ENCODE data around the gene SLC5A3.

SLC5A3 gene

GRCh38 chr21:34073032-34073748 is at the start of gene SLC5A3, which contains the start of gene MRPS6:
Gene SLC5A3 (plus strand): TSS chr21:34073578. CDS start chr21:34095199, 21,621 bp downstream.
Gene MRPS6 (plus strand): TSS chr21:34073578. CDS start chr21:34073701, 123 bp downstream.
- peak within 1 kb of the TSS; percentile 86 for H3K27ac ChIP-seq (ENCODE audit: low read depth, low read length)
- H3K9ac ChIP-seq (ENCODE audit: low read length): peak within 1 kb of the TSS; percentile 73
- H3K27me3 ChIP-seq (ENCODE audit: control insufficient read depth, insufficient read depth, low read length): no peaks in the 10 kb centered on the region
- peak within 1 kb of the TSS; percentile 95 for H3K4me3 ChIP-seq (ENCODE audit: low read length)
- no peaks in the 10 kb centered on the region for H3K36me3 ChIP-seq (ENCODE audit: control insufficient read depth, insufficient read depth, low read length)
- peaks cover 15% of the 10 kb centered on the region for H3K4me1 ChIP-seq (ENCODE audit: control insufficient read depth, insufficient read depth, low read length)

- H3K36me3 ChIP-seq (ENCODE audit: control insufficient read depth, insufficient read depth, low read length): no peaks in the 10 kb centered on the region
- no peak overlapping the region for H3K27ac ChIP-seq (ENCODE audit: low read depth, low read length)
- peaks cover 15% of the 10 kb centered on the region for H3K4me1 ChIP-seq (ENCODE audit: control insufficient read depth, insufficient read depth, low read length)
- H3K27me3 ChIP-seq (ENCODE audit: control insufficient read depth, insufficient read depth, low read length): no peaks in the 10 kb centered on the region
- H3K4me3 ChIP-seq (ENCODE audit: low read length): no peak overlapping the region
- H3K9ac ChIP-seq (ENCODE audit: low read length): no peak overlapping the region
These were observed 49.5 kb upstream of the SLC5A3 start for GRCh38 chr21:34023691-34024373.

- H3K9ac ChIP-seq (ENCODE audit: low read length): no peak overlapping the region
These were observed 49.0 kb upstream of the SLC5A3 start for GRCh38 chr21:34024374-34024693.

GRCh38 chr21:34027721-34028461 is 45.5 kb upstream of the SLC5A3 start:
- no peaks in the 10 kb centered on the region for H3K36me3 ChIP-seq (ENCODE audit: control insufficient read depth, insufficient read depth, low read length)
- H3K27ac ChIP-seq (ENCODE audit: low read depth, low read length): no peak overlapping the region
- H3K4me1 ChIP-seq (ENCODE audit: control insufficient read depth, insufficient read depth, low read length): peaks cover 12% of the 10 kb centered on the region
- no peak overlapping the region for H3K4me3 ChIP-seq (ENCODE audit: low read length)
- H3K9ac ChIP-seq (ENCODE audit: low read length): no peak overlapping the region
- no peaks in the 10 kb centered on the region for H3K27me3 ChIP-seq (ENCODE audit: control insufficient read depth, insufficient read depth, low read length)

More at GRCh38 chr21:34024374-34024693, 49.0 kb upstream of the SLC5A3 start:
- H3K27ac ChIP-seq (ENCODE audit: low read depth, low read length): no peak overlapping the region
- H3K36me3 ChIP-seq (ENCODE audit: control insufficient read depth, insufficient read depth, low read length): no peaks in the 10 kb centered on the region
- no peaks in the 10 kb centered on the region for H3K27me3 ChIP-seq (ENCODE audit: control insufficient read depth, insufficient read depth, low read length)
- peaks cover 15% of the 10 kb centered on the region for H3K4me1 ChIP-seq (ENCODE audit: control insufficient read depth, insufficient read depth, low read length)
- H3K4me3 ChIP-seq (ENCODE audit: low read length): no peak overlapping the region

GRCh38 chr21:34029743-34030528 is 43.4 kb upstream of the SLC5A3 start:
- Histone ChIP-seq H3K4me3 (ENCODE audit: low read length) (no peak overlapping the region), H3K4me1 (ENCODE audit: control insufficient read depth, insufficient read depth, low read length) (peaks cover 2% of the 10 kb centered on the region)

GRCh38 chr21:34031835-34032370 is 41.5 kb upstream of the SLC5A3 start:
- H3K36me3 ChIP-seq (ENCODE audit: control insufficient read depth, insufficient read depth, low read length): no peaks in the 10 kb centered on the region
- no peak overlapping the region for H3K9ac ChIP-seq (ENCODE audit: low read length)
- H3K27me3 ChIP-seq (ENCODE audit: control insufficient read depth, insufficient read depth, low read length): no peaks in the 10 kb centered on the region
- no peaks in the 10 kb centered on the region for H3K4me1 ChIP-seq (ENCODE audit: control insufficient read depth, insufficient read depth, low read length)
- H3K27ac ChIP-seq (ENCODE audit: low read depth, low read length): no peak overlapping the region
- no peak overlapping the region for H3K4me3 ChIP-seq (ENCODE audit: low read length)

More at GRCh38 chr21:34029743-34030528, 43.4 kb upstream of the SLC5A3 start:
- Histone ChIP-seq H3K9ac (ENCODE audit: low read length) (no peak overlapping the region), H3K27me3 (ENCODE audit: control insufficient read depth, insufficient read depth, low read length) (no peaks in the 10 kb centered on the region), H3K36me3 (ENCODE audit: control insufficient read depth, insufficient read depth, low read length) (no peaks in the 10 kb centered on the region), H3K27ac (ENCODE audit: low read depth, low read length) (no peak overlapping the region)

GRCh38 chr21:34034369-34035014 is 38.9 kb upstream of the SLC5A3 start:
- no peaks in the 10 kb centered on the region for H3K36me3 ChIP-seq (ENCODE audit: control insufficient read depth, insufficient read depth, low read length)
- no peak overlapping the region for H3K27ac ChIP-seq (ENCODE audit: low read depth, low read length)
- H3K9ac ChIP-seq (ENCODE audit: low read length): no peak overlapping the region

GRCh38 chr21:34035619-34036354 is 37.6 kb upstream of the SLC5A3 start:
- Histone ChIP-seq H3K27me3 (ENCODE audit: control insufficient read depth, insufficient read depth, low read length) (no peaks in the 10 kb centered on the region), H3K27ac (ENCODE audit: low read depth, low read length) (no peak overlapping the region), H3K4me3 (ENCODE audit: low read length) (no peak overlapping the region), H3K4me1 (ENCODE audit: control insufficient read depth, insufficient read depth, low read length) (no peaks in the 10 kb centered on the region), H3K9ac (ENCODE audit: low read length) (no peak overlapping the region), H3K36me3 (ENCODE audit: control insufficient read depth, insufficient read depth, low read length) (no peaks in the 10 kb centered on the region)

More at GRCh38 chr21:34034369-34035014, 38.9 kb upstream of the SLC5A3 start:
- H3K27me3 ChIP-seq (ENCODE audit: control insufficient read depth, insufficient read depth, low read length): no peaks in the 10 kb centered on the region
- H3K4me3 ChIP-seq (ENCODE audit: low read length): no peak overlapping the region
- H3K4me1 ChIP-seq (ENCODE audit: control insufficient read depth, insufficient read depth, low read length): no peaks in the 10 kb centered on the region

- no peak overlapping the region for H3K9ac ChIP-seq (ENCODE audit: low read length)
- no peaks in the 10 kb centered on the region for H3K4me1 ChIP-seq (ENCODE audit: control insufficient read depth, insufficient read depth, low read length)
- H3K27me3 ChIP-seq (ENCODE audit: control insufficient read depth, insufficient read depth, low read length): no peaks in the 10 kb centered on the region
- no peak overlapping the region for H3K4me3 ChIP-seq (ENCODE audit: low read length)
- no peaks in the 10 kb centered on the region for H3K36me3 ChIP-seq (ENCODE audit: control insufficient read depth, insufficient read depth, low read length)
- H3K27ac ChIP-seq (ENCODE audit: low read depth, low read length): no peak overlapping the region
These were observed 36.2 kb upstream of the SLC5A3 start for GRCh38 chr21:34037009-34037795.

GRCh38 chr21:34039678-34040382 is 33.5 kb upstream of the SLC5A3 start:
- no peaks in the 10 kb centered on the region for H3K4me1 ChIP-seq (ENCODE audit: control insufficient read depth, insufficient read depth, low read length)
- H3K36me3 ChIP-seq (ENCODE audit: control insufficient read depth, insufficient read depth, low read length): no peaks in the 10 kb centered on the region
- no peak overlapping the region for H3K9ac ChIP-seq (ENCODE audit: low read length)
- H3K27ac ChIP-seq (ENCODE audit: low read depth, low read length): no peak overlapping the region
- no peak overlapping the region for H3K4me3 ChIP-seq (ENCODE audit: low read length)
- no peaks in the 10 kb centered on the region for H3K27me3 ChIP-seq (ENCODE audit: control insufficient read depth, insufficient read depth, low read length)

Measured in rectal smooth muscle tissue (tissue), 1 donor.